ENCODE results near the gene SCYL3. TPM values are rescaled to one million over a fixed set of nuclear protein-coding genes. Genes with fewer than 3 reads are reported as not detected.

SCYL3 gene
- polyA plus RNA-seq, 1 of the 3 experiments (the other 2 are of a cell fraction) = 5.9 TPM

- WGBS (ENCODE audit: low lambda C conversion rate) = 100% methylated on average over 1 of the region's 1 CpG
- H3K4me2 ChIP-seq = no peak overlapping the region
- TF ChIP-seq MEF2A (IDR thresholded peaks at IDR 0.05; ENCODE audit: borderline replicate concordance, low read depth) = no peak
- TF ChIP-seq YY1 (IDR thresholded peaks at IDR 0.05; ENCODE audit: low read depth) = no peak
- no peak for TF ChIP-seq NRF1 (IDR thresholded peaks at IDR 0.05; ENCODE audit: low read depth, low read length)
- POLR2A ChIA-PET = no interaction called here
- no peak for DNase-seq
- H3K79me2 ChIP-seq (ENCODE audit: insufficient read depth) = peaks cover 24% of the 10 kb centered on the region
- CTCF ChIA-PET = no interaction called here
- no peak overlapping the region for H3K27ac ChIP-seq (ENCODE audit: low read depth in 2 of 2, low read length in 1 of 2)
- H3K9me2 ChIP-seq = no peaks in the 10 kb centered on the region
- no peaks in the 10 kb centered on the region for H3K9me3 ChIP-seq
- H3K4me3 ChIP-seq (ENCODE audit: low read depth in 2 of 2, low read length in 1 of 2) = no peak overlapping the region
- H3K9ac ChIP-seq = no peak overlapping the region
- H3K27me3 ChIP-seq (ENCODE audit: insufficient read depth) = no peaks in the 10 kb centered on the region
- no peaks in the 10 kb centered on the region for H3F3A ChIP-seq (replicated peaks; ENCODE audit: insufficient read depth)
- peaks cover 69 to 80% of the 10 kb centered on the region in 2 experiments for H3K36me3 ChIP-seq (replicated peaks in 1 of 2; ENCODE audit: control insufficient read depth in 1 of 2, insufficient read depth in 2 of 2, low read length in 1 of 2)
- H3K4me1 ChIP-seq (ENCODE audit: control insufficient read depth in 1 of 2, insufficient read depth in 2 of 2, low read depth in 1 of 2, low read length in 1 of 2) = no peaks in the 10 kb centered on the region
- no peaks in the 10 kb centered on the region for H4K20me1 ChIP-seq (ENCODE audit: insufficient read depth)
- no peak overlapping the region for H2AFZ ChIP-seq (ENCODE audit: low read depth)
Measured at GRCh38 chr1:169844941-169845608, 48.6 kb downstream of the SCYL3 start.

GRCh38 chr1:169838942-169839341, 54.8 kb downstream of the SCYL3 start:
- no peak for DNase-seq
- Histone ChIP-seq H3K9ac (no peak overlapping the region), H3K9me2 (no peaks in the 10 kb centered on the region), H3K9me3 (no peaks in the 10 kb centered on the region), H3K27me3 (ENCODE audit: insufficient read depth) (no peaks in the 10 kb centered on the region), H3K36me3 (replicated peaks in 1 of 2; ENCODE audit: control insufficient read depth in 1 of 2, insufficient read depth in 2 of 2, low read length in 1 of 2) (peaks cover 17 to 42% of the 10 kb centered on the region in 2 experiments), H3K27ac (ENCODE audit: low read depth in 2 of 2, low read length in 1 of 2) (no peak overlapping the region), H3K4me1 (ENCODE audit: control insufficient read depth in 1 of 2, insufficient read depth in 2 of 2, low read depth in 1 of 2, low read length in 1 of 2) (no peaks in the 10 kb centered on the region), H3F3A (replicated peaks; ENCODE audit: insufficient read depth) (no peaks in the 10 kb centered on the region), H3K79me2 (ENCODE audit: insufficient read depth) (peaks cover 20% of the 10 kb centered on the region), H4K20me1 (ENCODE audit: insufficient read depth) (no peaks in the 10 kb centered on the region), H2AFZ (ENCODE audit: low read depth) (no peak overlapping the region), H3K4me3 (ENCODE audit: low read depth in 2 of 2, low read length in 1 of 2) (no peak overlapping the region), H3K4me2 (no peak overlapping the region)
- TF ChIP-seq YY1 (IDR thresholded peaks at IDR 0.05; ENCODE audit: low read depth) (no peak), GATA2 (CRISPR knock-in tag; IDR thresholded peaks at IDR 0.05) (no peak), TAF1 (IDR thresholded peaks at IDR 0.05; ENCODE audit: borderline replicate concordance, low read depth, low read length) (no peak), NFIC (IDR thresholded peaks at IDR 0.05; ENCODE audit: borderline replicate concordance) (no peak), FOXM1 (IDR thresholded peaks at IDR 0.05; ENCODE audit: low read depth) (no peak), USF1 (IDR thresholded peaks at IDR 0.05; ENCODE audit: borderline replicate concordance, low read depth) (no peak), MAX (IDR thresholded peaks at IDR 0.05; ENCODE audit: low read depth) (no peak), RAD21 (IDR thresholded peaks at IDR 0.05; ENCODE audit: low read length) (no peak), RCOR1 (IDR thresholded peaks at IDR 0.05; ENCODE audit: low read length) (no peak), SMC3 (IDR thresholded peaks at IDR 0.05; ENCODE audit: low read depth, low read length) (no peak), TCF12 (IDR thresholded peaks at IDR 0.05) (no peak), CTCF (IDR thresholded peaks at IDR 0.05) (no peak), NRF1 (IDR thresholded peaks at IDR 0.05; ENCODE audit: low read depth, low read length) (no peak), RXRA (IDR thresholded peaks at IDR 0.05; ENCODE audit: borderline replicate concordance, low read depth) (no peak), MXI1 (IDR thresholded peaks at IDR 0.05; ENCODE audit: low read depth, low read length) (no peak), JUND (IDR thresholded peaks at IDR 0.05) (no peak), RFX5 (IDR thresholded peaks at IDR 0.05; ENCODE audit: low read length) (no peak)
- WGBS (ENCODE audit: low lambda C conversion rate) = 86% methylated on average over 4 of the region's 4 CpGs
- POLR2A ChIA-PET = no interaction called here
- CTCF ChIA-PET = no interaction called here

Measured in SK-N-SH (cell line).